Activated CD4-positive, alpha-beta T cell treated with anti-CD3 and anti-CD28 coated beads, Interleukin-2, amount 50 U/mL, for 16 hours (primary cell): ENCODE results near the gene WDR19.
A peak's percentile ranks its signal among the peaks of the same experiment; 100 is the strongest.
"Not testable (repeated sequence)": the region's sequence is repeated elsewhere in the genome, so short reads cannot be mapped to it uniquely, and the experiment has no call there.

Experiments used
- DNase-seq: peaks from one replicate; pipeline ENCODE4 v3.0.0-alpha.2; 2020

WDR19 gene

GRCh38 chr4:39233783-39234182, 51.5 kb downstream of the WDR19 start:
- no peak for DNase-seq

GRCh38 chr4:39235021-39235420, 52.7 kb downstream of the WDR19 start:
- no peak for DNase-seq

DNA sequence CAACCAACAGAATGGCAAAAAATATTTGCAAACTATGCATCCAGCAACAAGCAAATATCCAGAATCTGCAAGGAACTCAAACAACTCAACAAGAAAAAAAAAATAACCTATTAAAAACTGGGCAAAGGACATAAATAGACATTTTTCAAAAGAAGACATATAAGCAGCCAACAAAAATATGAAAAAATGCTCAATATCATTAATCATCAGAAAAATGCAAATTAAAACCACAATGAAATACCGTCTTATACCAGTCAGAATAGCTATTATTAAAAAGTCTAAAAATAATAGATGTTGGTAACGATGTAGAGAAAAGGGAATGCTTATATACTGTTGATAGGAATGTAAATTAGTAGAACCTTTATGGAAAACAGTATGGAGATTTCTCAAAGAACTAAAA, 53.4 kb downstream of the WDR19 start:
- DNase-seq, result no peak

DNA sequence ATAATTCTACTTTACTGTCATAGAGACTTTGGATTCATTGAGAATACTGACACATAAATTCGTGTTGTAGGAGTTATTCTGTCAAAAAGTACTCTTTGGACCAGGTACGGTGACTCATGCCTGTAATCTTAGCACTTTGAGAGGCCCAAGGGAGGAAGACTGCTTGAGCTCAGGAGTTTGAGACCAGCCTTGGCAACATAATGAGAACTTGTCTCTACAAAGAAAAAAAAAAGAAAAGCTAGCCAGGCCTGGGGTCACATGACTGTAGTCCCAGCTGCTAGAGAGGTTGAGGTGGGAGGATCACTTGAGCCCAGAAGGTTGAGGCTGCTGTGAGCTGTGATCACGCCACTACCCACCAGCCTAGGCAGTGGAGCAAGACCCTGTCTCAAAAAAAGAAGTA, 54.9 kb downstream of the WDR19 start:
- no peak for DNase-seq

DNA sequence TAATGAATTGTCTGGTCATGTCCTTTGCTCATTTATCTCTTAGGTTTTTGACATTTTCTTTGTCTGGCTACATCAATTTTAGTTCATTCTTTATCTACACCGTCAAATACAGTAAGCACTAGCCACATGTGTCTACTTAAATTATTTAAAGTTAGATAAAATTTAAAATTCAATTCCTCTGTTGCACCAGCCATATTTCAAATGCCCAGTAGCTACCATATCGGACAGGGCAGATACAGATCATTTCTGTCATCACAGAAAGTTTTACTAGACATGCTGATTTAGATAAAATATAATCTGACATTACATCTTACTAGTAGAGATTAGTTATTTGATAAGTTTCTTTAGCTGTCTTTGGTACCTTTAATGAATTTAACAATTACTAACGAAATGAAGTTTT, 61.1 kb downstream of the WDR19 start:
- no peak for DNase-seq

DNA sequence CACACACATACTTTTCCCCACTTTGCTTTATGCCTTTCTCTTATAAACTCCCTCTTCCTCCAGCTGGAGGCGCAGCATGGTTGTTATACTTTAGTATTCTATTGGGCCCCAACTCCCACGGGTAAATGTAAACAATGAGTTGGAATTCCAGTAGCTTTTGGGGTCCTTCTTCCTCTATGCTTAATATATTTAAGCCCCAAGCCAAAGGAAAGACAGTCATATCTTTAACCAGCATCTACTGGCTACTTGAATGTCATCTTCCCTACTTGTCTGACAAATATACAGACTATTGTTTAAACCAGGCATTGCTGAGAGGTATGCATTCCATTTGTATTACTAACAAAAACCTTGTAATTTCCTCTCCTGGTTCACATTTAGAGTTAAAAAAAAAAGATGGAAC, 72.9 kb downstream of the WDR19 start:
- DNase-seq, result no peak

GRCh38 chr4:39255871-39256270, 73.5 kb downstream of the WDR19 start:
- DNase-seq, result no peak

- no peak for DNase-seq
These were observed 74.1 kb downstream of the WDR19 start for GRCh38 chr4:39256436-39256835.

DNA sequence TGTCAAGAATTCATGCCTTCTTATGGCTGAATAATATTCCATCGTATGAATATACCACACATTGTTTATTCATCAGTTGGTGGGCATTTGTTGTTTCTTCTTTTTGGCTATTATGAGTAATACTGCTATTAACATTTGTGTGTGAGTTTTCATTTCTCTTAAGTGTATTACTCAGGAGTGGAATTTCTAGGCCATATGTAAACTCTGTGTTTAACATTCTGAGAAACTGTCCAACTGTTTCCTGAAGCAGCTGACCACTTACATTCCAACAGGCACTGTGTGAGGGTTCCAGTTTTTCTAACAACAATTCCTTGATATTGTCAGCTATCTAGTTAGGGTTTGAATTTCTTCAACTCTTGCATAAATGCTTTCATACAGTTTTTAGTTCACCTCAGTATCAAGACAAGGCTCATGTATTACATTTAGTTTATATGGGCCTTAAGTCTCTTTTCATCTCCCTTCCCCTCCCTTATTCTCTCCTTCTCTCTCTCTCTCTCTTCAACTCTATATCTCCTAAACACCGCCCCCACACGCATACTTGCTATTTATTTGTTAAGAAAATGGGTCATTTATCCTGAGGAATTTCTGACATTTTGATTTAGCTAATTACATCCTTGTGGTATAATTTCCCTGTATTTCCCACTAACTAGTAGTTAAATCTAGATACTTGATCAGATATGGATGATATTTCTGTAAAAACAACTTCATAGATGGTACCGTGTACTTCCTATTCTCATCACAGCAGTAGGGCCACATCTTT, 77.4 kb downstream of the WDR19 start:
- no peak for DNase-seq

GRCh38 chr4:39263895-39264294, 81.6 kb downstream of the WDR19 start:
- no peak for DNase-seq

DNA sequence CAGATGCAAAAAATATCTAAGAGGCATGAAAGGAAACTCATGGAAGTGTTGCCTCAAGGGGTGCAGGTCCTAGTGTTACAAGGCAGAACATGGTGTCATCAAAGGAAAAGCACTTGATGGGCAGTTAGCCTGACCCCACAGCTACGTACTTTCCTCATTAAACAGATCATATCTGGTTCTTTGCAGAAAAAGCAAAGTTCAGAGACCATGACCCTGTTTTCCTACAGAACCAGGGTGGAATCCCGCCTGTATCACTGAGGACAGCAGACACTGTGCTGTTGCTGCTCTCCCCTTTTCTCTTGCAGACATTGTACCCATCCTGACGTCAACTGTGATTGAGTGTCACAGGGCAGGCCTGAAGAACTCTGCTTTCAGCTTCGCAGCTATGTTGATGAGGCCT, 92.2 kb downstream of the WDR19 start:
- DNase-seq, result no peak

GRCh38 chr4:39277661-39278060, 95.3 kb downstream of the WDR19 start:
- DNase-seq, result not testable (repeated sequence)

DNA sequence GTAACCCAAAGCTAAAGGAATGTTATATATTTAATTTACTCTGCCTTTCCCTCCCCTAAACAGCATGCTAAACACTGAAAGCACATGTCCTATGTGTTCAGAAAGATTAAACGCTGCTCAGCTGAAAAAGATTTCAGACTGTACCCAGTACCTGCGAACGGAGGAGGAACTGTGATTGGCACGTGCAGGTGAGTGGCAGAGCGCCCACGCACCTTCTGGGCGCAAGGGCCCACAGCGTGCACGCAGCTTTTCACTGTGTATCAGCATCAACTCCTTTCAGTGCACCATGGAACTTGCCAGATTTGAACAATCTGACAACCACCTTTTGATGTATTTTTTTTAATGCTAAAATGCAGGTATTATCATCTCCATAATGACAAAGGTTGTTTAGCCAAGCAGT, 96.1 kb downstream of the WDR19 start:
- no peak for DNase-seq

DNA sequence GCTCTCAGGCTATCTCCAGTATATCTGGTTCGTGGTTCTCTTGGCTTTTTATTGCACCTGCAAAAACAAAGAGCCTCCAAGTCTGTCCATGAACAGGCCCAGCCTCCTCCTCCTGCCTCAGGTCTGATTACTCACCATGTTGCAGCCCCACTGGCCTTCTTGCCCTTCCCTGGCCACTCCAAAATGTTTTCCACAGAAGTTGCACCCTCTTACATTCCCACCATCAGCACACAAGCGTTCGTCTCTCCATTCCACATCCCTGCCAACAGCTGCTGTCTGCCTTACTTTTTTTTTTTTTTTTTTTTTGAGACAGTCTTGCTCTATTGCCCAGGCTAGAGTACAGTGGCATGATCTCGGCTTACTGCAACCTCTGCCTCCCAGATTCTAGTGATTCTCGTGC, 97.1 kb downstream of the WDR19 start:
- no peak for DNase-seq

GRCh38 chr4:39280770-39281169, 98.4 kb downstream of the WDR19 start:
- no peak for DNase-seq

- peak; percentile 63 for DNase-seq
These were observed 102.9 kb downstream of the WDR19 start for GRCh38 chr4:39285111-39285795.

DNA sequence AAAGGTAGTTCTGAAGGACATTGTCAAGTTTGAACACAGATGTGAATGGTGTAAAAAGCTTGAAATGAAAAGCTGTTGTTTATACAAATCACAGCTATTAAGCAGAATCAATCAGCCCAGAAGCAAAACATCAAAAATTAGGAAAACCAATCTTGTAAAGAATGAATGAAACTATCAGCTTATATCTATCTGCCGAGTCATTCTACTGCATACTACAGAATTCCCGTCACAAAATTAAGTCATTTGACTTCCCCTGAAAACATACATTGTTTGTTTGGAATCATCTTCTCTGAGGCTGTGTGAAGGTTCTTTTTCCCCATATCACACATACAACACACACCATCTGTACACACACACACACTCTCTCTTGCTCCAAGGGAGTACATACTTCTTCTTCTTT, 103.5 kb downstream of the WDR19 start:
- no peak for DNase-seq

DNA sequence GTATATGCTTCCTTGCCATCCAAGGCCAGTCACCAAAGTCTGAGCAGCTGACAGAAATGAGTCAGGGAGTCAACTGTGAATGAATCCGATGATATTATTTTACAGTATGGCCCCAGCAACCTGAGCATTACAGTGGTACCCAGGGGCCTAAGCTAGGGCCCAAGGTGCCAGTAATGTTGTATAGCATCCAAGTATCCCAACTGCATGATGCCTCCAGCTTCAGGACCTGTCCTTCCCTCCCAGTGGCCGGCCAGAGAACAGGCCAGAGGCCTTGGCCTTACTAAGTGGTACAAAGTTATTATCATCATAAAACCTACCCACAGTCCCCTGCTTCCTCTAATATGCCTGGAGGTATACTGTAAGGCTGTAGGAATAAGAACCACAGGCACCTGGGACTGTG, 103.9 kb downstream of the WDR19 start:
- DNase-seq, result no peak

DNA sequence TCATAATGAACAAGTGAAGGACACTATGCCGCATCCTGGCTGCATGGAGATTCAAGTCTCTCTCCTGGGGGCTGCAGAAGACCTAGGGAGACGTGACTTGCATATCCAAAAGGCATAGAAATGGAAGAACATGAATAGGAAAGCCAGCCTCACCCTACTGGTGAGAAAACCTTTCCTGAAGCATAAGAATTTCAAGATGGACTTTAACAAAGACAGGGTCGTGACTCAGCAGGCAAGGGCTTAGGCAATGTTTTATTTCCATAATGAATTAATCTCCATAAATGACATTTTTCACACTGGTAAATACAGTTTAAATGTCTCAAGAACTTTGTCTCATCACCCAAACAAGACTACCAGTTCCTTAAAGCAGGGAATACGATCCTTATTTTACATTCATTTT, 104.9 kb downstream of the WDR19 start:
- DNase-seq, result no peak

- peak; percentile 21 for DNase-seq
These were observed 109.4 kb downstream of the WDR19 start for GRCh38 chr4:39291686-39292085.

DNA sequence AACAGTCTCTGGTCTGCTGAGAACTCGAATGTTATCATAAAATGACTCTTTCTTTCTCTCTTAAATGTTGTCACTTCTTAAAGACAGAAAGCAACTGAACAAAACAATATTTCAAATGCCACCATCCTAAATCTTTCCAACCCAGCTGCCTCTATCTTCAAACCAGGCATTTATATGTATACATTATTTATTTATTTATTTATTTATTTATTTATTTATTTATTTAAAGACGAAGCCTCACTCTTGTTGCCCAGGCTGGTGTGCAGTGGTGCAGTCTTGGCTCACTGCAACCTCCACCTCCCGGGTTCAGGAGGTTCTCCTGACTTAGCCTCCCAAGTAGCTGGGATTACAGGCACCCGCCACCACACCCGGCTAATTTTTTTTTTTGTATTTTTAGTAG, 110.1 kb downstream of the WDR19 start:
- not testable (repeated sequence) for DNase-seq

DNA sequence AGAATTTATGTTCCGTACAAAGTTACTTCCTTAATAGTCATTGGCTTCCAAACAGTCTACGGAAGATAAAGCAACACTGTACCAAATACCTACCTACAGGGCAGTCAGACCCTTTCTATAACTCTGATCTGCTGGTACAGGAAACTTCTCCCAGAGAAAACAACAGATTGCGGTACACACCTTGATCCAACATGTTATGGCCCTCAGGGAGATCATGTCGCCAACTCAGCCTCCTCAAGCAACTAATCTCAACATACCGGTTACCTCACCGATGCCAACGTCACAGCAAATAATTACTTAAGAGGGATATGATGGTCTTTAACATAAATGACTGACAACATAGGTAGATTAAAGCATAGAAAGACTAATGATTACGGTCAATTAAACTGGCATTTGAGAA, 113.5 kb downstream of the WDR19 start:
- no peak for DNase-seq

DNA sequence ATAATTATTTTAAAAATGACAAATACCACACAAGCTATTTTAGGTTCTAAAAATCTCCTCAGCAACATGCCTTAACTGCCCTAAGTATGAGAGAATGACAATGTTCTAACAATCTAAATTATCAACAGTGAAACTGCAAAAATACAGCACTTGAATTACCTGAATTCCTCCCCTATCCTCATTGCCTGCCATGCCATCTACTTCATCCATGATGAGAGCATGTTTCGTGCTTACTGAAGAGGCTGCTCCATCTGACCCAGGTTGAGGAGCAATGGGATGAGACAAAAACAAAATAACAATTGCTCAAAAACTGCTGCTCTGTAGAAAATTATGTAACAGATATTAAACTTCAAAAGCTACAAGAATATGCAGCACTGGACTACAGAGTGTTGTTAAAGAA, 120.6 kb downstream of the WDR19 start:
- DNase-seq, result no peak

DNA sequence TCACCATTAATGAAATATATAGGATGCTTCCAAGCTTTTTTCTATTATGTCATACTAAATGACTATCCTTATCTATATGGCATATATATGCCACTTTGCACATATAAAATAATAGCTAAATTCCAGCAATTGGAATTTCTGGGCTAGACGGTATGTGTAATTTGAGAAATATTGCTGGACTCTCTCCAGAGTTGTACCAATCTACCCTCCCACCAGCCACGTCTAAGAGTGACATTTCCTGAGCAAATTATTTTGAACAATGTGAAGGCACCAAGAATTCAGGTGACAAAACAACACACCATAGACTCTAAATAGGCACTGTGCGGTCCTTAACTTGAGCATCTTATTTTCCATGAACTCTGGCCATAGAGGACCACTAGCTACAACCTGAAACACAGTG, 121.5 kb downstream of the WDR19 start:
- DNase-seq, result no peak

- no peak for DNase-seq
These were observed 122.3 kb downstream of the WDR19 start for GRCh38 chr4:39304651-39305050.
